ENCODE data around the gene C10orf105.

GRCh38 chr10:71675295-71675970 lies 44.1 kb downstream of the C10orf105 start:
- TF ChIP-seq REST (tag by site-specific recombination; IDR thresholded peaks at IDR 0.05) (no peak), ZNF133 (tag by site-specific recombination; IDR thresholded peaks at IDR 0.05) (no peak), ZNF155 (tag by site-specific recombination; IDR thresholded peaks at IDR 0.05) (no peak)
